ENCODE measurements around the gene AGA.

Gene AGA

GRCh38 chr4:177405508-177405907 is 36.7 kb downstream of the AGA start:
- no peak for DNase-seq (ENCODE audit: extremely low read depth, low read depth)
- TF ChIP-seq, protein P1, sequence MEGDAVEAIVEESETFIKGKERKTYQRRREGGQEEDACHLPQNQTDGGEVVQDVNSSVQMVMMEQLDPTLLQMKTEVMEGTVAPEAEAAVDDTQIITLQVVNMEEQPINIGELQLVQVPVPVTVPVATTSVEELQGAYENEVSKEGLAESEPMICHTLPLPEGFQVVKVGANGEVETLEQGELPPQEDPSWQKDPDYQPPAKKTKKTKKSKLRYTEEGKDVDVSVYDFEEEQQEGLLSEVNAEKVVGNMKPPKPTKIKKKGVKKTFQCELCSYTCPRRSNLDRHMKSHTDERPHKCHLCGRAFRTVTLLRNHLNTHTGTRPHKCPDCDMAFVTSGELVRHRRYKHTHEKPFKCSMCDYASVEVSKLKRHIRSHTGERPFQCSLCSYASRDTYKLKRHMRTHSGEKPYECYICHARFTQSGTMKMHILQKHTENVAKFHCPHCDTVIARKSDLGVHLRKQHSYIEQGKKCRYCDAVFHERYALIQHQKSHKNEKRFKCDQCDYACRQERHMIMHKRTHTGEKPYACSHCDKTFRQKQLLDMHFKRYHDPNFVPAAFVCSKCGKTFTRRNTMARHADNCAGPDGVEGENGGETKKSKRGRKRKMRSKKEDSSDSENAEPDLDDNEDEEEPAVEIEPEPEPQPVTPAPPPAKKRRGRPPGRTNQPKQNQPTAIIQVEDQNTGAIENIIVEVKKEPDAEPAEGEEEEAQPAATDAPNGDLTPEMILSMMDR (IDR thresholded peaks at IDR 0.05; ENCODE audit: low read depth, low read length): no peak

DNA sequence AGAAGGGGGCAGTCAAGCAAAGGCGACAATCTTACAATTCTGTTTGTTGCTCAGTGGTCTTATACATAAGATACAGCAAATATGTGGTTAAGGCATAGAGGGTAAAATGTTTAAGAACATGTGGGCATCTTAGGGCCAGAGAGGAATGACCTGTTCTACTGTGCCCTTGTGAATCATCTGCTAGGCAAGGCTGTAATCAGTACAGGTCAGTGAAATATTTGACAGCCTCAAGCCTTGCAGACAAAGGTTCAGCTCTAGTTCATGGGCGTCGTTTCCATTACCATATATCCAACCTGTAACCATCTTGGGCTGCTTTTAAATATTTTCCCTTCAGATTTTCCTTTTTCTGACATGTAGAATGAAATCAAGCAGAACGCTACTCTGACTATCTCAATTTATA is 37.3 kb downstream of the AGA start:
- DNase-seq (ENCODE audit: extremely low read depth, low read depth): no peak
- TF ChIP-seq, protein P1 (IDR thresholded peaks at IDR 0.05; ENCODE audit: low read depth, low read length): no peak

GRCh38 chr4:177404342-177404741 is 37.9 kb downstream of the AGA start:
- DNase-seq (ENCODE audit: extremely low read depth, low read depth): no peak
- TF ChIP-seq, protein P1 (IDR thresholded peaks at IDR 0.05; ENCODE audit: low read depth, low read length): no peak

DNA sequence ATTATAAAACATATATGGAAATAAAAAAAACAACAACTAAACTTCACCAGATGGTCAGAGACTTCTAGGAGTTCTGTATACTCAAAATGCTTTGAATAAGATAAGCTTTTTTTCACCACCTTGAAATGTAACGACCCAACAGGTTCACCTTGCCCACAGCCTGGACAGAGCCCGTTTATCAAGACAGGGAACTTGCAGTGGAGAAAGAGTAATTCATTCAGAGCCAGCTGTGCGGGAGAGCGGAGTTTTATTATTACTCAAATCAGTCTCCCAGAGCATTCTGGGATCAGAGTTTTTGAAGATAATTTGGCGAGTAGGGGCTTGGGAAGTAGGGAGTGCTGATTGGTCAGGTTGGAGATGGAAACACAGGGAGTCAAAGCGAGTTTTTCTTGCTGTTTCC is 38.5 kb downstream of the AGA start:
- TF ChIP-seq, protein P1 (IDR thresholded peaks at IDR 0.05; ENCODE audit: low read depth, low read length): no peak
- no peak for DNase-seq (ENCODE audit: extremely low read depth, low read depth)

- no peak for DNase-seq (ENCODE audit: extremely low read depth, low read depth)
- TF ChIP-seq, protein P1 (IDR thresholded peaks at IDR 0.05; ENCODE audit: low read depth, low read length): no peak
Measured at GRCh38 chr4:177401658-177402273, 40.5 kb downstream of the AGA start.

DNA sequence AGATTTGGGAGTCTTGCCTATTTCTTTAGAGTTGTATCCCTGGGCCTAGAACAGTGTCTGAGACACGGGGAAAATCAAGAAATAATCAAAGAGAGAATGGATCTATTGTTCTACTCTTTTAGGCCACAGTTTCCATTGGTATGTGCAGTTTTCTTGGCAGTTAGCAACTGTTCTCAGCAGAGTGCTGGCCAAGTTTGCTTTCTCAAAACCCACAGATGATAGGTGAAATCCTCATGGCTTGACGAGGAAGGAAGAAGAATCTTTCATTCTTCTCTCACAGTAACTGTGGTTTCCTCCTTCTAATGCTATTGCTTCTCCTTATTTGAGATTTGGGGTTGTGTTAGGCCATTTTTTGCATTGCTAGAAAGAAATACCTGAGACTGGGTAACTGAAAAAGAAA is 42.2 kb downstream of the AGA start:
- DNase-seq (ENCODE audit: extremely low read depth, low read depth): no peak
- TF ChIP-seq, protein P1 (IDR thresholded peaks at IDR 0.05; ENCODE audit: low read depth, low read length): no peak

DNA sequence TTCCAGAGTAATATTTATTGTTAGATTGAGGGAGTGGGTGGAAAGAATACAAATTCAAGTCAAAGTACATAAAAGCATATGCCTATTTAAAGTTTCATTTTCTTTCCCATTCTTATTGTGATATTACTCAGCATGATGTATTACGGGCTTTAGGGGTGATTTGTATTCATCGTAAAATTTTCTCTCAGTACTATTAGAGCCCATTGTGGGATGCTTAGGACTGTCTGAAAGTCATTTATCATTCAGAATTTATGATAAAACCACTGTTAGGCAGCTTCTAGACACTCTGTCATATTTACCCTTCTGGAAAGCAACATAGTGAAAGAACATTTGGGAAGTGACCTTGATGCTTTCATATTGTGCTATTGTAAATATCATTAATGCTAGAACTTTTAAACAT is 45.9 kb downstream of the AGA start:
- TF ChIP-seq, protein P1 (IDR thresholded peaks at IDR 0.05; ENCODE audit: low read depth, low read length): no peak
- no peak for DNase-seq (ENCODE audit: extremely low read depth, low read depth)

All from AG09319 (cell line).